Mucosa of stomach (tissue), 1 donor: ENCODE measurements around the gene NUFIP1.

Experiments used
- H3K27me3 ChIP-seq: one replicate; pipeline ENCODE4 v1.7.0; 2013; ENCODE audit warnings: mild to moderate bottlenecking, low read length; ENCODE audit not compliant: control insufficient read depth, insufficient read depth
- H3K36me3 ChIP-seq: one replicate; pipeline ENCODE4 v1.7.0; 2013; ENCODE audit warnings: low read length; ENCODE audit not compliant: control insufficient read depth, insufficient read depth
- H3K4me1 ChIP-seq: one replicate; pipeline ENCODE4 v1.7.0; 2013; ENCODE audit warnings: mild to moderate bottlenecking, low read length; ENCODE audit not compliant: control insufficient read depth, insufficient read depth
- H3K4me3 ChIP-seq: one replicate; pipeline ENCODE4 v1.7.0; 2013; ENCODE audit warnings: low read length
- H3K9ac ChIP-seq: one replicate; pipeline ENCODE4 v1.7.0; 2013; ENCODE audit warnings: mild to moderate bottlenecking, low read length, moderate library complexity
- H3K9me3 ChIP-seq: one replicate; pipeline ENCODE4 v1.7.0; 2013; ENCODE audit warnings: mild to moderate bottlenecking, low read length, moderate library complexity; ENCODE audit not compliant: control insufficient read depth
- donor health status: Pancreatic carcinoma.

NUFIP1 gene

DNA sequence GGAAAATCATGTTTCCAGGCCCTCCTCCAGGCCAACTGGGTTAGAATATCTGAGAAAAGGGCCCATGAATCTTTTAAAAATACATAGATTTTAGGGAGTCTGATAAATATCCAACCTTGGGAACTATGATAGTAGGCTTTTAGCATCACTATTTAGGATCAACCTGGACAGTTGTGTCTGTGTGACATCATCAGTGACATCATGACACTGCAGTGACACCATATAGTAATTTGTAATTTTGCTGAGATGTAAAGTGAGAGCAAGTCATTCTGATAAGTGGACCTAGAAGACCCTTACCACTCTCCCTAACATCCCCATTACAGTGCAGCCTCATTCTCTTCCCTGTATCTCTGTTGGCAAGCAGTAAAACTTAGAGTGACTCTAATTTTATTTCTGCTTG lies 14.1 kb upstream of the NUFIP1 start:
- H3K36me3 ChIP-seq: peaks cover 3% of the 10 kb centered on the region
- no peaks in the 10 kb centered on the region for H3K27me3 ChIP-seq
- H3K4me1 ChIP-seq: no peaks in the 10 kb centered on the region
- H3K9ac ChIP-seq: no peak overlapping the region
- no peaks in the 10 kb centered on the region for H3K9me3 ChIP-seq
- no peak overlapping the region for H3K4me3 ChIP-seq

DNA sequence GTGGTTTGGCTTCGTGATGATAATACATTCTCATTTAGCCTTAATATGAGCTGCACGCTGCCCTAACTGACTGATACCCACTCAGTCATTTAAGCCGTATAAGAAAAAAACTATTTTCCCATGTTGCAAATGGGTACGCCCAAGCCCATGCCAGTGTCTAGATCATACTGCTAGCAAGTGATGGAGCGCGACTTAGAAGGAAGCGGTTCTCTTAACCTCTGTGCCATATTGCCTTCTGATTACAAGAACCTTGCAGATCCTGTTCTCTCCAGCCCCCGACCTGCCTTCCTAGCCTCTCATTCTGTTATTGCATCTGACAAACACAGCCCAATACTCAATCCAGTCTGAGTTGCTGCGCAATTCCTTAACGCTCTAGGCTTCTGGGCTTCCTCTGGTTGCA lies 670 bp upstream of the NUFIP1 start:
- Histone ChIP-seq H3K9ac (peak overlapping the region; percentile 83), H3K27me3 (no peaks in the 10 kb centered on the region), H3K9me3 (no peaks in the 10 kb centered on the region), H3K4me3 (peak overlapping the region; percentile 91), H3K36me3 (no peaks in the 10 kb centered on the region), H3K4me1 (peaks cover 7% of the 10 kb centered on the region)

DNA sequence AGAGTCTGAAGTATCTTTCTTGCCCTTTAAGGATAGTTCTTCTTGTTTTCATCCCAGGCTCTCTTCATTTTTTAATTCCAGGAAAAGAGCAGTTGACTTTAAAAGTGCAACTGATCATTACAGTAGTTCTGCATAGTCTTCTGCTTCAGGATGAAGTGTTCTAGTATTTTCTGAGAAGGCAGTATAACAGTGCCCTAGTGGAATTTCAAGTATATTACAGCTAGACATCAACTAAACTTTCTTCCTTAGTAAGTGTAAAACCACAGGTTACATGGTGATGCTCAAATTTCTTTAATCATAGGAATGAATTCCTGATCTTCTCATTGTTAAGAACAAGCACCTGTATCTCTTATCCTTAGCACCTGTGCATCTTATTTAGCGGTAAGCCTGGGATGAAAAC lies 10.9 kb downstream of the NUFIP1 start:
- Histone ChIP-seq H3K27me3 (no peaks in the 10 kb centered on the region), H3K9me3 (no peaks in the 10 kb centered on the region), H3K4me3 (no peak overlapping the region), H3K36me3 (no peaks in the 10 kb centered on the region), H3K9ac (no peak overlapping the region), H3K4me1 (no peaks in the 10 kb centered on the region)

DNA sequence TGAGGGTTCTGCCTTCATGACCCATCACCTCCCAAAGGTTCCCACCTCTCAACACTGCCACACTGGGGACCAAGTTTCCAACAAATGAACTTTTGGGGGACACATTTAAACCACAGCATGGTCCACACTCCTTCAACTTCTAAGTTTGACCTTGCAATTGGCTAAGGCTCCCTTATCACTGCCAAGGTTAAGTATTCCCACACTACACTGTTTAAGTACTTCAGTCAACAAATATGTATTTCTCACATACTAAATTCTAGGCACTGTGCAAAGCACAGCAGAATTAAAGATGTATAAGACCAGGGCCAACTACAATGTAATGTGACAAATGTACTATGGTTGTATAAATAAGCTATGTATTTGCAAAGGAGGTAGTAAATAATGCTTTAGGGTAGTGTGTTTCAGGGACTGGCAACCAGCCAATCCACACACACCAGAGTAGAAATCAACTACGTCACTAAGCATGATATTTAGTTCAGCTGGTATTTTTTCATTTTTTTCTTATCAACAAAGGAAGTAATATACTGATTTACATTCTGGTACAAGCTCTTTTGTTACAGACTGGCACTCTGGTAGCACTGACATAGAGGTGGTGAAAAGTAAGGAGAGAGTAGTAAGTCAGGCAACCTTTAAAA lies 12.2 kb downstream of the NUFIP1 start:
- H3K9ac ChIP-seq: no peak overlapping the region
- no peaks in the 10 kb centered on the region for H3K4me1 ChIP-seq
- no peak overlapping the region for H3K4me3 ChIP-seq
- no peaks in the 10 kb centered on the region for H3K9me3 ChIP-seq
- no peaks in the 10 kb centered on the region for H3K36me3 ChIP-seq
- no peaks in the 10 kb centered on the region for H3K27me3 ChIP-seq

DNA sequence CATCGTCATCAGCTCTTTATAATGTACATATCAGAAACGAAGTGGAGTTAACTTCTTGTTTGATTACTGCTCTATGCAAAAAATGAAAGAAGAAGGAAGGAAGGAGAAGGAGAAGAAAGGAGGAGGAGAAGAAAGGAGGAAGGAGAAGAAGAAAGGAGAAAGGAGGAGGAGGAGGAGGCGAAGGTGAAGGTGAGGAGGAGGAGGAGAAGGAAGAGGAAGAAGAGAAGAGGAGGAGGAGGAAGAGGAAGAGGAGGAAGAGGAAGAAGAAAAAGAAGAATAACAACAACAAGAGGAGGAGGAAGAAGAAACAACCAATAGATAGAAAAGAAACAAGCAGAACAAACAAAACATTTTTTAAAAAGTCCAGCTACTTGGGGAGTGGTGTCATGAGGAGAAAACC lies 13.1 kb downstream of the NUFIP1 start:
- Histone ChIP-seq H3K27me3 (no peaks in the 10 kb centered on the region), H3K4me3 (no peak overlapping the region), H3K9ac (no peak overlapping the region), H3K4me1 (no peaks in the 10 kb centered on the region), H3K36me3 (no peaks in the 10 kb centered on the region), H3K9me3 (no peaks in the 10 kb centered on the region)

DNA sequence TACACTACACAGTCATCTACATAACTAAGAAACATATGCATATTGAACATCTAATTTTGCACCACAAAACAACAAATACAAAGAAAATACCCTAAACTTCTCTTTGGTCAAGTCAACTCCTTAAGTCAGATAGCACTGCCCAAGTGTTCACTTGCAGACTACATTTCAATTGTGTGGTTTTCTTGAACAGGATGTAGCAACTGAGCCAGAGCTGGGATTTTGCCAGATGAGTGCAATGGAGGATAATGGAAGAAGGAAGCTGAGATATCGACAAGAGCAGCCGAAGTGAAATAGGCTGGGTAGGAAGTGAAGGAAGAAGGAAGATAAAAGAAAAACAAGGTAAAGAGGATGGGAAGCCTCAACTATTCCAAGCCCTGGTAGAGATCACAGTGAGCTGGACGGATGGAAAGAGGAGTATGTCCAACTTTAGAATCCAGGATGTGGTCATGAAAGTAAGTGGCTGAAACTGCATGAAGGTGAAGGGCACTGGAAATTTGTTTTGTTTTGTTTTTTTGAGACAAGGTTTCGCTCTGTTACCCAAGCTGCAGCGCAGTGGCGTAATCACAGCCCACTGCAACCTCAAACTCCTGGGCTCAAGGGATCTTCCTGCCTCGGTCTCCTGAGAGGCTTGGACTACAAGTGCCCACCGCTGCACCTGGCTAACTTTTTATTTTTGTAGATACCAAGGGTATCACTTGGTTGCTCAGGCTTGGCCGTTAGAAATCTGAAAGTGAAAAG lies 15.0 kb downstream of the NUFIP1 start:
- H3K9ac ChIP-seq: no peak overlapping the region
- no peaks in the 10 kb centered on the region for H3K36me3 ChIP-seq
- H3K9me3 ChIP-seq: no peaks in the 10 kb centered on the region
- H3K4me1 ChIP-seq: no peaks in the 10 kb centered on the region
- H3K4me3 ChIP-seq: no peak overlapping the region
- no peaks in the 10 kb centered on the region for H3K27me3 ChIP-seq

DNA sequence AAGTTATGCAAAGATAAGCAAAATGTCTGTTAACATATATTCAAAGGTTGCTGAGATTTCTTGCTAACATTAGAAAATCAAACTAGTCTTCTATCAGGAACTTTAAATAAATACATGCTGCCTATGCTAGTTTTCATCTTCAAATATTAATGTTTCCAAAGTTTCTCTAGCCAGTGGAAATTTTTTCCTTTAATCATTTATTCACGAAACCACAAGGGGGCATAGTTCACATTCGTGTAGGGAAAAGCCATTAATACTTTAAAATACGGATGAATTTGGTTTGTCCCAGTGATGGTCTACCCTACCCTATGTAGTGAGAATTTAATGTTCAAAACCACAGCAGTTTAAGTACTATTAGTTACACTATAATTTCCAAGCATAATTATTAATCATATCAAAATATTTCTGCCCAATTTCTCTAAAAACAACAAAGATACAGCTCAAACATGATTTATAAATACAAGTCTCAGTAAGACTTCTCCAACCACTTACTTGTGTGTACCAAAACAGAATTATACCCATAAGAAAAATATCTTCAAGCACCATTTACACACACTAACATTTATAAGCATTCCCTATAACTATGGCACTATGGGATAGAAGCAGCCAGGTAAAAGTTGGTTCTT lies 16.2 kb downstream of the NUFIP1 start:
- no peak overlapping the region for H3K9ac ChIP-seq
- no peak overlapping the region for H3K4me3 ChIP-seq
- H3K9me3 ChIP-seq: no peaks in the 10 kb centered on the region
- H3K36me3 ChIP-seq: no peaks in the 10 kb centered on the region
- no peaks in the 10 kb centered on the region for H3K4me1 ChIP-seq
- H3K27me3 ChIP-seq: no peaks in the 10 kb centered on the region

DNA sequence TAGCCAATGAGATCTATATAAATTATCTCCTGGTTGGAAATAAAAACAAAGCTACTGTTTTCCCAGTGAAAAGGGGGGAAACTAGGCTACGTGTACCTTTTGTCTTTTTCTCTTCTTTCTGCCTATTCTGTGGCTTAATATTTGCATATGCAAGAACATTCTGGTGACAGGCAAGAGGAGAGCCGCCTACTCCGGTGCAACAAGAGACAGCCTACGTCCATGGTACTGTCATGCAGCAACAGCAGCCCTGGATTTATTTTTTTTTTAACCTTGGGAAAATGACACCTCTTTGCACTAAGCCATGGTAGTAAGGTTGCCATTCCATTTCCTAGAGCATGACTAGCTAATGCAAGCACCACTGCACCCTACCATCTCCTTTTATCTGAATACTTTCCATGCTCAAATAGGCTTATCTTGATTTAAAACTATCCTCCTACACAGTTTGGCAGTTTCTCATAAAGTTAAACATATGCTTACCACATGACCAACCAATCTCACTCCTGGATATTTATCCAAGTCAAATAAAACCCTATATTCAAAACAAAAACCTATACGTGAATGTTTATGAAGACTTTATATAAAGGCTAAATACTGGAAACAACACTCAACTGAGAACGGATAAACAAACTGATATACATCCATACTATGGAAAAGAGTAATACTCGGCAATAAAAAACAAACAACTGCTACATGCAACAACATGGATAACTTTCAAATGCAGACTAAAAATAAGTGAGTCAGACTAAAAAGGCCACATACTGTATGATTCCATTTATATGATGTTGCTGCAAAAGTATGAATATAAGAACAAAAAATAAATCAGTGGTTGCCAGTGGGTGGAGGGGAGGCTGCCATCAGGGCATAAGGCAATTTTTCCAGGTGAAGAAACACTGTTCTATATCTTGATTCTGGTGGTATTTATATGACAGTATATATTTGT lies 17.3 kb downstream of the NUFIP1 start:
- Histone ChIP-seq H3K36me3 (no peaks in the 10 kb centered on the region), H3K4me3 (no peak overlapping the region), H3K27me3 (no peaks in the 10 kb centered on the region), H3K9ac (no peak overlapping the region), H3K4me1 (no peaks in the 10 kb centered on the region), H3K9me3 (no peaks in the 10 kb centered on the region)

DNA sequence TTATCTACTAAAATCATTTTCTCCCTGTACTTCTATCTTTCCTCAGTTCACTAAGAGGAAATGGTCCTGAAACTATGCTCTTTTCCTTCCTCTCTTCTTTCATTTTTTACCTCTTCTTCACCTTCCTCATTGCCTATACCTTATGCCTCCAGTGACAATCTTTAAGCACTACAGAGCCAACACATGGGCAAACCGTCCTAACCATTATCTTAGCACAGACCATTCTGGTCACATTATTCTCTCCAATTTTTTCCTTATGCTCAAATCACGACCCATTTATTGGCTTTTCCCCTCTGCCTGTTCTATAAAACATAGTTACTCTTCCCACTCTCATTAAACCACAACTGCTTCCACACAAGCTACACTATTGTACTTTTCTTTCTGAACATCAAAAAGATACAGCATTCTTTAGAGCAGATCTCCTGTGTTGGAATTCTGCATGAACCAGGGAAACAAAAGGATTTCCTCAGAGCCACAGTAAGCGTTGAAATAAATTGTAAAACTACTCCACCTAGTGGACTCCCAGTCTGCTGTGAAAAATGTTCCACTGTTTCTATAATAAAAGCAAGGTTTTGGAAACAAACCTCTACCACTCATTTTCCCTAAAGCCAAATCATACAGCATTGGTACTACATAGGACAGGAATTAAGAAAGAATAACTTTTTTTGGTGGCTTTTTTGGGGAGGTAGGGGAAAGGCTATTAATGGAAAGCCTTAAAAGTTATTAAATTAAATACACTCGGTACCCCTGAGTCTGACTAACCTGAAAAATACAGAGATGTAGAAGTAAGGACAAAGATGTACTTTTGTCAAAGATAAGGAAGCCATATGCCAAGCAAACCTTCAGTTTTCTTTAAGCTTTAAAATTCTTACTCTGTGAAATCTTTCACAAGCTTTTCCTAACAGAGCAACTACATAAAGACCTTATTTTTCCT lies 19.5 kb downstream of the NUFIP1 start:
- no peak overlapping the region for H3K9ac ChIP-seq
- H3K9me3 ChIP-seq: no peaks in the 10 kb centered on the region
- H3K27me3 ChIP-seq: no peaks in the 10 kb centered on the region

DNA sequence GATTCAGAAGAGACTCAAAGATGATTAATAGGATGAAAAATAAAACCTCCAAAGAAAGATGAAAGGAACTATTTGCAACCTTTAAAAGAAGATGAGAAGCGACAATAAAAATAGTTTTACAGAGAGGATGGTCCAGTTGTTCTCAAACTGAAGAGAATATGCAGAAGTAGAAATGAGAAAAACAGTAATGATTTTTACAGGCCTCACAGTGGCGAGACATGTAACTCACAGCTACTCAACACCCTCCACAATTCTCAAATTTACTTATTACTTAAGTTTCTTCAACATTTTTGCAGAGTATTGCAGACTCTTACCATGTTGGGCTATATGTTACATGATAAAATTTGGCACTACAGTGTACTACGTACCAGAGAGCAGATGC lies 20.8 kb downstream of the NUFIP1 start:
- Histone ChIP-seq H3K36me3 (peaks cover 6% of the 10 kb centered on the region), H3K4me1 (no peaks in the 10 kb centered on the region), H3K9me3 (no peaks in the 10 kb centered on the region), H3K9ac (no peak overlapping the region), H3K27me3 (no peaks in the 10 kb centered on the region), H3K4me3 (no peak overlapping the region)

More for the DNA sequence above, 19.5 kb downstream of the NUFIP1 start:
- no peaks in the 10 kb centered on the region for H3K4me1 ChIP-seq
- peaks cover 1% of the 10 kb centered on the region for H3K36me3 ChIP-seq
- H3K4me3 ChIP-seq: no peak overlapping the region
